Measurements from ENCODE around the gene TUBB3. TPM values are rescaled to one million over a fixed set of nuclear protein-coding genes. Genes with fewer than 3 reads are reported as not detected.

Gene TUBB3
- total and polyA plus RNA-seq, 2 donors (not counting 1 experiment from before 2014, with no cell fraction given): 0.34 to 4.4 TPM

- Histone ChIP-seq H3K4me3 (ENCODE audit: control extremely low read depth in 1 of 5, extremely low read depth in 1 of 5, insufficient read depth in 1 of 5, low read depth in 2 of 5, low read length in 4 of 5) (no peak overlapping the region), H3K36me3 (replicated peaks in 1 of 2; ENCODE audit: control extremely low read depth in 1 of 2, control insufficient read depth in 1 of 2, extremely low read depth in 1 of 2, insufficient read depth in 2 of 2, low read length in 1 of 2) (peaks cover 12 to 76% of the 10 kb centered on the region in 2 experiments), H3K79me2 (ENCODE audit: control insufficient read depth, insufficient read depth, low read length) (peaks cover 20% of the 10 kb centered on the region), H2AFZ (ENCODE audit: insufficient read depth, low read depth, low read length, poor library complexity, severe bottlenecking) (no peak overlapping the region), H3K27me3 (replicated peaks in 1 of 4; ENCODE audit: control extremely low read depth in 1 of 4, control insufficient read depth in 3 of 4, insufficient read depth in 4 of 4, low read length in 3 of 4) (no peaks in the 10 kb centered on the region), H3K4me1 (ENCODE audit: control insufficient read depth in 2 of 2, insufficient read depth in 2 of 2, low read length in 2 of 2) (peaks cover 15 to 22% of the 10 kb centered on the region in 2 donors), H3K9me3 (ENCODE audit: control extremely low read depth in 1 of 3, control insufficient read depth in 2 of 3, insufficient read depth in 1 of 3, low read length in 2 of 3) (no peaks in the 10 kb centered on the region), H3K4me2 (replicated peaks; ENCODE audit: low read depth, low read length, poor library complexity, severe bottlenecking) (no peak overlapping the region), H3K9ac (ENCODE audit: low read length) (no peak overlapping the region), H4K20me1 (ENCODE audit: control insufficient read depth, insufficient read depth, low read length, poor library complexity, severe bottlenecking) (peaks cover 7% of the 10 kb centered on the region), H3K27ac (ENCODE audit: low read length in 2 of 2) (no peak overlapping the region)
- TF ChIP-seq EZH2 (IDR thresholded peaks at IDR 0.05; ENCODE audit: borderline replicate concordance, insufficient read depth, low read depth, low read length, poor library complexity, severe bottlenecking) (no peak), CTCF (IDR thresholded peaks at IDR 0.05) (no peak)
- CTCF ChIA-PET: no interaction called here
- ATAC-seq (ENCODE audit: low read depth) (no peak), DNase-seq (no peak)
- 96% methylated on average over 4 of the region's 7 CpGs for WGBS (ENCODE audit: insufficient coverage)
- Mint-ChIP-seq H3K4me3 (no peak overlapping the region), H3K27me3 (no peaks in the 10 kb centered on the region), H3K9me3 (ENCODE audit: insufficient read depth) (no peaks in the 10 kb centered on the region), H3K4me1 (peaks cover 15% of the 10 kb centered on the region), H3K27ac (no peak overlapping the region)
- intact Hi-C loops (cut with micrococcal nuclease): no loop called here
- POLR2A ChIA-PET: no interaction called here
Observed at GRCh38 chr16:89984216-89984615, 61.1 kb downstream of the TUBB3 start.

- no peaks in the 10 kb centered on the region for H3K27me3 Mint-ChIP-seq
- H3K9ac ChIP-seq (ENCODE audit: low read length): no peak overlapping the region
- H3K4me1 ChIP-seq (ENCODE audit: control insufficient read depth in 2 of 2, insufficient read depth in 2 of 2, low read length in 2 of 2): peaks cover 15 to 22% of the 10 kb centered on the region in 2 donors
- no peak overlapping the region for H3K4me2 ChIP-seq (replicated peaks; ENCODE audit: low read depth, low read length, poor library complexity, severe bottlenecking)
- ATAC-seq (ENCODE audit: low read depth): no peak
- CTCF ChIA-PET: no interaction called here
- peaks cover 15% of the 10 kb centered on the region for H3K4me1 Mint-ChIP-seq
- H3K79me2 ChIP-seq (ENCODE audit: control insufficient read depth, insufficient read depth, low read length): peaks cover 11% of the 10 kb centered on the region
- H3K4me3 ChIP-seq (ENCODE audit: control extremely low read depth in 1 of 5, extremely low read depth in 1 of 5, insufficient read depth in 1 of 5, low read depth in 2 of 5, low read length in 4 of 5): no peak overlapping the region
- H3K27me3 ChIP-seq (replicated peaks in 1 of 4; ENCODE audit: control extremely low read depth in 1 of 4, control insufficient read depth in 3 of 4, insufficient read depth in 4 of 4, low read length in 3 of 4): no peaks in the 10 kb centered on the region
- H3K27ac ChIP-seq (ENCODE audit: low read length in 2 of 2): no peak overlapping the region
- WGBS (ENCODE audit: insufficient coverage): 99% methylated on average over 8 of the region's 10 CpGs
- POLR2A ChIA-PET: interaction anchor here (1.9 kb wide), 1 partner anchor 28 kb away, joined by 4 read pairs; no protein-coding TSS in a partner anchor
- no peak overlapping the region for H3K4me3 Mint-ChIP-seq
- peaks cover 12 to 73% of the 10 kb centered on the region in 2 experiments for H3K36me3 ChIP-seq (replicated peaks in 1 of 2; ENCODE audit: control extremely low read depth in 1 of 2, control insufficient read depth in 1 of 2, extremely low read depth in 1 of 2, insufficient read depth in 2 of 2, low read length in 1 of 2)
- peaks cover under 1% of the 10 kb centered on the region for H4K20me1 ChIP-seq (ENCODE audit: control insufficient read depth, insufficient read depth, low read length, poor library complexity, severe bottlenecking)
- no peaks in the 10 kb centered on the region for H3K9me3 ChIP-seq (ENCODE audit: control extremely low read depth in 1 of 3, control insufficient read depth in 2 of 3, insufficient read depth in 1 of 3, low read length in 2 of 3)
- TF ChIP-seq EZH2 (IDR thresholded peaks at IDR 0.05; ENCODE audit: borderline replicate concordance, insufficient read depth, low read depth, low read length, poor library complexity, severe bottlenecking) (no peak), CTCF (IDR thresholded peaks at IDR 0.05) (no peak)
- H2AFZ ChIP-seq (ENCODE audit: insufficient read depth, low read depth, low read length, poor library complexity, severe bottlenecking): no peak overlapping the region
- no peak for DNase-seq
- H3K9me3 Mint-ChIP-seq (ENCODE audit: insufficient read depth): no peaks in the 10 kb centered on the region
- peak overlapping the region; percentile 26 for H3K27ac Mint-ChIP-seq
- intact Hi-C loops (cut with micrococcal nuclease): no loop called here
Observed at GRCh38 chr16:89985219-89985618, 62.1 kb downstream of the TUBB3 start.

Other genes starting within 250 kb of the TUBB3 start
- gene CDK10, start 236.7 kb upstream of the TUBB3 start, total RNA-seq: 114 and 119 TPM in 2 replicates
- gene CDK10, start 236.7 kb upstream of the TUBB3 start, polyA plus RNA-seq: 145 and 225 TPM in 2 replicates
- 15.9 and 16.4 TPM in 2 replicates for gene SPATA2L, start 221.6 kb upstream of the TUBB3 start, total RNA-seq
- 32.1 and 33.0 TPM in 2 replicates for gene SPATA2L, start 221.6 kb upstream of the TUBB3 start, polyA plus RNA-seq
- 14.6 and 15.1 TPM in 2 replicates for gene VPS9D1, start 202.4 kb upstream of the TUBB3 start, total RNA-seq
- 17.0 and 24.0 TPM in 2 replicates for gene VPS9D1, start 202.4 kb upstream of the TUBB3 start, polyA plus RNA-seq
- 82.7 and 87.3 TPM in 2 replicates for gene ZNF276, start 201.8 kb upstream of the TUBB3 start, total RNA-seq
- gene ZNF276, start 201.8 kb upstream of the TUBB3 start, polyA plus RNA-seq: 98.2 and 110 TPM in 2 replicates
- 43.4 and 52.6 TPM in 2 replicates for gene FANCA, start 106.7 kb upstream of the TUBB3 start, total RNA-seq
- 45.8 and 48.4 TPM in 2 replicates for gene FANCA, start 106.7 kb upstream of the TUBB3 start, polyA plus RNA-seq
- gene SPIRE2, start 94.9 kb upstream of the TUBB3 start, total RNA-seq: 2.0 and 2.7 TPM in 2 replicates
- 0.71 and 0.98 TPM in 2 replicates for gene SPIRE2, start 94.9 kb upstream of the TUBB3 start, polyA plus RNA-seq
- gene TCF25, start 49.8 kb upstream of the TUBB3 start, total RNA-seq: 444 and 493 TPM in 2 replicates
- gene TCF25, start 49.8 kb upstream of the TUBB3 start, polyA plus RNA-seq: 200 and 278 TPM in 2 replicates
- gene MC1R, start 4.5 kb upstream of the TUBB3 start, total RNA-seq: 12.2 and 13.2 TPM in 2 replicates
- gene MC1R, start 4.5 kb upstream of the TUBB3 start, polyA plus RNA-seq: 15.2 and 21.5 TPM in 2 replicates
- 83.9 and 91.7 TPM in 2 replicates for gene DEF8, start 25.4 kb downstream of the TUBB3 start, total RNA-seq
- 546 and 749 TPM in 2 replicates for gene DEF8, start 25.4 kb downstream of the TUBB3 start, polyA plus RNA-seq
- 2.1 and 3.1 TPM in 2 replicates for gene DBNDD1, start 96.1 kb downstream of the TUBB3 start, total RNA-seq
- gene DBNDD1, start 96.1 kb downstream of the TUBB3 start, polyA plus RNA-seq: 35.4 and 72.1 TPM in 2 replicates
- gene PRDM7, start 154.0 kb downstream of the TUBB3 start, total RNA-seq: not detected in 2 replicates
- gene PRDM7, start 154.0 kb downstream of the TUBB3 start, polyA plus RNA-seq: not detected in 2 replicates

Data from B cell (primary cell).